SK-N-SH (cell line): ENCODE results near the gene SGF29.

Experiments used
- CTCF ChIP-seq: fragments of 200-600 bp; sonication (generic); IDR thresholded peaks from 2 replicates; pipeline ENCODE4 v1.6.1; 2017; ENCODE audit warnings: antibody characterized with exemption, mild to moderate bottlenecking, moderate library complexity
- EP300 ChIP-seq, 2 experiments: IDR thresholded peaks; 2 replicates each; pipeline versions ENCODE4 v1.4.0 to v1.6.1; 2012; ENCODE audit warnings: borderline replicate concordance in 1 of 2, low read depth in 1 of 2, low read length in 1 of 2
- EZH2phosphoT487 ChIP-seq: fragments of 200-600 bp; sonication (generic); IDR thresholded peaks from 2 replicates; pipeline ENCODE4 v1.6.1; 2017; ENCODE audit warnings: low read depth, mixed run types, mild to moderate bottlenecking, antibody characterized with exemption, moderate library complexity, borderline replicate concordance
- POLR2AphosphoS5 ChIP-seq: IDR thresholded peaks from 2 replicates; pipeline ENCODE4 v1.6.1; 2012; ENCODE audit warnings: low read depth, low read length
- SMC3 ChIP-seq: IDR thresholded peaks from 2 replicates; pipeline ENCODE4 v1.6.1; 2012; ENCODE audit warnings: low read depth, low read length, improper control_type of control experiment
- YY1 ChIP-seq: IDR thresholded peaks from 2 replicates; pipeline ENCODE4 v1.4.0; 2012; ENCODE audit warnings: low read depth, mild to moderate bottlenecking
- TF ChIP-seq, protein P1 (sequence below): IDR thresholded peaks from 2 replicates; pipeline ENCODE4 v1.4.0; 2012; ENCODE audit warnings: low read depth, borderline replicate concordance

GRCh38 chr16:28562199-28562598, 8.5 kb downstream of the SGF29 start:
- TF ChIP-seq SMC3: no peak
- no peak for TF ChIP-seq YY1
- TF ChIP-seq POLR2AphosphoS5: no peak
- no peak for TF ChIP-seq CTCF
- TF ChIP-seq EP300 (IDR thresholded peaks at IDR 0.05; ENCODE audit: borderline replicate concordance in 1 of 2, low read depth in 1 of 2, low read length in 1 of 2): no peak
- no peak for TF ChIP-seq EZH2phosphoT487
- TF ChIP-seq, protein P1, sequence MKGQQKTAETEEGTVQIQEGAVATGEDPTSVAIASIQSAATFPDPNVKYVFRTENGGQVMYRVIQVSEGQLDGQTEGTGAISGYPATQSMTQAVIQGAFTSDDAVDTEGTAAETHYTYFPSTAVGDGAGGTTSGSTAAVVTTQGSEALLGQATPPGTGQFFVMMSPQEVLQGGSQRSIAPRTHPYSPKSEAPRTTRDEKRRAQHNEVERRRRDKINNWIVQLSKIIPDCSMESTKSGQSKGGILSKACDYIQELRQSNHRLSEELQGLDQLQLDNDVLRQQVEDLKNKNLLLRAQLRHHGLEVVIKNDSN: no peak
